ENCODE measurements around the gene CAPG. TPM values are rescaled to one million over a fixed set of nuclear protein-coding genes. Genes with fewer than 3 reads are reported as not detected.
A peak's percentile ranks its signal among the peaks of the same experiment; 100 is the strongest.

CAPG gene
- total and polyA plus RNA-seq, 9 of the 15 experiments (the other 6 are each of a cell fraction or from before 2014, with no cell fraction given) = 10.6 to 90.4 (median 56.0) TPM

DNA sequence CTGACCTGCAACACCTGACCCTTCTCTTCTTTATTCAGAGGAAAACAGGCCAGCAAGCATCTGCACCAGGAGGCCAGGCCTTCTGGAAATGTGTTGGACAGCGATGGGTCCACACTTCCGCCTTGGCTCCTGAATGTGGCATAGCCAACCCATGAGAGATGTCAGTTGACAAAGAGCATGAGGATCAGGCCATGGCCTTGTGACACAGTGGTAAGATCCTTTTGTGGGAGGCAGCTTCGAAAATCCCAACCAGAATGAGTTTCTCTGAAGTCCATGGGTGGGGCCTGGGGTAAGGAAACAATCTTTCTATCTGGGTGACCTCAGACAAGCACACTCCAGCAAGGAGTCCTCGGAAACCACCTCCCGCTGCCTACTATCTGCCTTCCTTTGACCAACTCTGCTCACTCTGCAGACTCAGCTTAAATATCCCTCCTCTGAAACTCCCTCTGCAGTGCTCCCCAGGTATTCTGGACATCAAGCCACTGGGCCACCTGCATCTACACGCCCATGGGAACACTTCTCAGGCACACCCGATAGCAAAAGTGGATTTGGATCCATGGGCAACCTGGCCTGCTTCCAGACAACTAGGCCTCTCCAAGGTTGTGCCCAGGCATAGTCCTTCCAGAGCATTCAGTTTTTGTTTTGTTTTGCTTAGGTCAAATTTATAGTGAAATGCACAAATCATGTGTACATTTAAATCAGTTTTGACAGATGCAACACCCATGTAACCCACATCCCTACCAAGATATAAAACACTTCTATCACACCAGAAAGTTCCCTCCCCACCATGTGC lies 4.8 kb upstream of the CAPG start (continued):
- TF ChIP-seq, protein P1, sequence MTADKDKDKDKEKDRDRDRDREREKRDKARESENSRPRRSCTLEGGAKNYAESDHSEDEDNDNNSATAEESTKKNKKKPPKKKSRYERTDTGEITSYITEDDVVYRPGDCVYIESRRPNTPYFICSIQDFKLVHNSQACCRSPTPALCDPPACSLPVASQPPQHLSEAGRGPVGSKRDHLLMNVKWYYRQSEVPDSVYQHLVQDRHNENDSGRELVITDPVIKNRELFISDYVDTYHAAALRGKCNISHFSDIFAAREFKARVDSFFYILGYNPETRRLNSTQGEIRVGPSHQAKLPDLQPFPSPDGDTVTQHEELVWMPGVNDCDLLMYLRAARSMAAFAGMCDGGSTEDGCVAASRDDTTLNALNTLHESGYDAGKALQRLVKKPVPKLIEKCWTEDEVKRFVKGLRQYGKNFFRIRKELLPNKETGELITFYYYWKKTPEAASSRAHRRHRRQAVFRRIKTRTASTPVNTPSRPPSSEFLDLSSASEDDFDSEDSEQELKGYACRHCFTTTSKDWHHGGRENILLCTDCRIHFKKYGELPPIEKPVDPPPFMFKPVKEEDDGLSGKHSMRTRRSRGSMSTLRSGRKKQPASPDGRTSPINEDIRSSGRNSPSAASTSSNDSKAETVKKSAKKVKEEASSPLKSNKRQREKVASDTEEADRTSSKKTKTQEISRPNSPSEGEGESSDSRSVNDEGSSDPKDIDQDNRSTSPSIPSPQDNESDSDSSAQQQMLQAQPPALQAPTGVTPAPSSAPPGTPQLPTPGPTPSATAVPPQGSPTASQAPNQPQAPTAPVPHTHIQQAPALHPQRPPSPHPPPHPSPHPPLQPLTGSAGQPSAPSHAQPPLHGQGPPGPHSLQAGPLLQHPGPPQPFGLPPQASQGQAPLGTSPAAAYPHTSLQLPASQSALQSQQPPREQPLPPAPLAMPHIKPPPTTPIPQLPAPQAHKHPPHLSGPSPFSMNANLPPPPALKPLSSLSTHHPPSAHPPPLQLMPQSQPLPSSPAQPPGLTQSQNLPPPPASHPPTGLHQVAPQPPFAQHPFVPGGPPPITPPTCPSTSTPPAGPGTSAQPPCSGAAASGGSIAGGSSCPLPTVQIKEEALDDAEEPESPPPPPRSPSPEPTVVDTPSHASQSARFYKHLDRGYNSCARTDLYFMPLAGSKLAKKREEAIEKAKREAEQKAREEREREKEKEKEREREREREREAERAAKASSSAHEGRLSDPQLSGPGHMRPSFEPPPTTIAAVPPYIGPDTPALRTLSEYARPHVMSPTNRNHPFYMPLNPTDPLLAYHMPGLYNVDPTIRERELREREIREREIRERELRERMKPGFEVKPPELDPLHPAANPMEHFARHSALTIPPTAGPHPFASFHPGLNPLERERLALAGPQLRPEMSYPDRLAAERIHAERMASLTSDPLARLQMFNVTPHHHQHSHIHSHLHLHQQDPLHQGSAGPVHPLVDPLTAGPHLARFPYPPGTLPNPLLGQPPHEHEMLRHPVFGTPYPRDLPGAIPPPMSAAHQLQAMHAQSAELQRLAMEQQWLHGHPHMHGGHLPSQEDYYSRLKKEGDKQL (CRISPR knock-in tag; IDR thresholded peaks at IDR 0.05; ENCODE audit: borderline replicate concordance) = no peak
- 0 out of 2 replicates have a peak, but pooled peaks have one; percentile 46 for TF ChIP-seq MTA3 (IDR thresholded peaks at IDR 0.05; ENCODE audit: borderline replicate concordance)
- TF ChIP-seq YY1 (IDR thresholded peaks at IDR 0.05; ENCODE audit: borderline replicate concordance in 1 of 3, control insufficient read depth in 1 of 3, extremely low read depth in 1 of 3, insufficient read depth in 3 of 3, insufficient read length in 1 of 3, insufficient replicate concordance in 2 of 3, low read depth in 1 of 3, low read length in 2 of 3) = no peak
- no peak for TF ChIP-seq ZNF197 (CRISPR knock-in tag; IDR thresholded peaks at IDR 0.05; ENCODE audit: low read depth)
- TF ChIP-seq MIER1 (IDR thresholded peaks at IDR 0.05; ENCODE audit: low read depth) = peak; percentile 39; the same call in 1 of the 2 replicates
- peak; percentile 61 for TF ChIP-seq MAFF (IDR thresholded peaks at IDR 0.05; ENCODE audit: low read length)
- no peak for TF ChIP-seq ZNF134 (CRISPR knock-in tag; conservative IDR thresholded peaks at IDR 0.05)
- peak; percentile 74 for TF ChIP-seq GATA2 (CRISPR knock-in tag; IDR thresholded peaks at IDR 0.05)
- TF ChIP-seq GATAD2A (IDR thresholded peaks at IDR 0.05) = 0 out of 2 replicates have a peak, but pooled peaks have one; percentile 24
- 0 out of 2 replicates have a peak, but pooled peaks have one; percentile 16 for TF ChIP-seq LEF1 (IDR thresholded peaks at IDR 0.05)
- TF ChIP-seq DMBX1 (CRISPR knock-in tag; IDR thresholded peaks at IDR 0.05; ENCODE audit: borderline replicate concordance) = peak; percentile 69; the same call in 1 of the 2 replicates
- TF ChIP-seq NR4A1 (CRISPR knock-in tag; IDR thresholded peaks at IDR 0.05) = no peak
- peak; percentile 41; the same call in 1 of the 2 replicates for TF ChIP-seq NR4A1 (tag; IDR thresholded peaks at IDR 0.05)
- 0 out of 2 replicates have a peak, but pooled peaks have one; percentile 15 for TF ChIP-seq JUN (IDR thresholded peaks at IDR 0.05; ENCODE audit: borderline replicate concordance, low read depth, low read length)
- no peak for TF ChIP-seq JUN (CRISPR knock-in tag; IDR thresholded peaks at IDR 0.05; ENCODE audit: borderline replicate concordance)
- TF ChIP-seq ZNF316 (IDR thresholded peaks at IDR 0.05) = peak; percentile 93
- TF ChIP-seq EZH2 (IDR thresholded peaks at IDR 0.05; ENCODE audit: borderline replicate concordance, low read depth, low read length) = no peak
- peak; percentile 4; the same call in 1 of the 2 replicates for TF ChIP-seq ELF4 (CRISPR knock-in tag; IDR thresholded peaks at IDR 0.05)
- peak; percentile 13; the same call in 1 of the 2 replicates for TF ChIP-seq PHF8 (IDR thresholded peaks at IDR 0.05; ENCODE audit: borderline replicate concordance, low read length)
- 0 out of 2 replicates have a peak, but pooled peaks have one; percentile 15 for TF ChIP-seq SMARCE1 (IDR thresholded peaks at IDR 0.05)
- TF ChIP-seq, protein P2, sequence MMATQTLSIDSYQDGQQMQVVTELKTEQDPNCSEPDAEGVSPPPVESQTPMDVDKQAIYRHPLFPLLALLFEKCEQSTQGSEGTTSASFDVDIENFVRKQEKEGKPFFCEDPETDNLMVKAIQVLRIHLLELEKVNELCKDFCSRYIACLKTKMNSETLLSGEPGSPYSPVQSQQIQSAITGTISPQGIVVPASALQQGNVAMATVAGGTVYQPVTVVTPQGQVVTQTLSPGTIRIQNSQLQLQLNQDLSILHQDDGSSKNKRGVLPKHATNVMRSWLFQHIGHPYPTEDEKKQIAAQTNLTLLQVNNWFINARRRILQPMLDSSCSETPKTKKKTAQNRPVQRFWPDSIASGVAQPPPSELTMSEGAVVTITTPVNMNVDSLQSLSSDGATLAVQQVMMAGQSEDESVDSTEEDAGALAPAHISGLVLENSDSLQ (IDR thresholded peaks at IDR 0.05) = peak; percentile 43; the same call in 1 of the 2 replicates
